Measurements from ENCODE around the gene SRBD1. TPM values are rescaled to one million over a fixed set of nuclear protein-coding genes. Genes with fewer than 3 reads are reported as not detected.
"Not testable (repeated sequence)": the region's sequence is repeated elsewhere in the genome, so short reads cannot be mapped to it uniquely, and the experiment has no call there.

SRBD1 gene
- total RNA-seq, 1 donor, result 22.1 TPM

DNA sequence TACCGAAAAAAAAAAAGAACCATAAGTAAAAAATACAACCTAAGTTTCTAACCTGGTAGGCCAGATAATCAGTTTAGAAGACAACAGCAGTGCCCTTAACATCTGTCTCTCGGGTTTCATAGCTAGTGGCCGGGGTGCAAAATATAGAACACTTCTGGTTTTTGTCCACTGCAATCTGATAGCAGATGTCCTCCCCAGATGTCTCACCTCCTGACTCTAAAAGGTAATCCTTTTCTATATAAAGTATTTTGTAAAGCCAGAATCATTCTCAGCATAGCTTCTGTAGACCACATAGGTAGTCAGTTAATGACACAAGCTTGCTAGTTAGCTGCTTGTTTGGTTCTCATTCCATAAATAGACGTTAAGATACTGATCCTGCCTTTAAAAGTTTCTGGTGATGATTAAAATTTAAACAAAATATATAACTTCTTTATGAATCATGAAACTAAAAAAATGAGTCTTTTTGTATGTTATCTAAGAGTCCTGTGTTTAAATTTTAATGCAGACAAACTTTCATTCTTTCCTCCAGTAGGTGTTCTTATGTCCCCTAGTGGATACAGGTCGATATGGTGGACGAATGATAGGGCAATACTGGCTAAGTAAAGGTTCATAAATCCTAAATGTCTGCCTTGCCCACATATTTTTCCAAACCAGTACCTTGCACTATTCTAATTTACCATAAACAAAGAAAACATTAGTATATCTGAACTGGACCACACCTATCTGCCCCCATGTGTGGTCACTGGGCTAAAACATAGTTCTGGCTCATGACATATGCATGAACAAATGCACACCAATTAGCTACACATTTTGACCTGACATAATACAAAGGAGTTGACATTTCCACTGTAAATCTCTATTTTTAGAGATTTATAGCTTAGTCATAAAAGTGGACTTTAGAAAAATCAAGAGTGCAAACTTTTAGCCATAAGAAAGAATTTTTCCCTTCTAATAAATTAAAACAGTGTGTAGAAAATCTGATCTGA, 171.0 kb downstream of the SRBD1 start:
- no peak for DNase-seq (ENCODE audit: low read depth in 2 of 3, low spot score in 2 of 3)

DNA sequence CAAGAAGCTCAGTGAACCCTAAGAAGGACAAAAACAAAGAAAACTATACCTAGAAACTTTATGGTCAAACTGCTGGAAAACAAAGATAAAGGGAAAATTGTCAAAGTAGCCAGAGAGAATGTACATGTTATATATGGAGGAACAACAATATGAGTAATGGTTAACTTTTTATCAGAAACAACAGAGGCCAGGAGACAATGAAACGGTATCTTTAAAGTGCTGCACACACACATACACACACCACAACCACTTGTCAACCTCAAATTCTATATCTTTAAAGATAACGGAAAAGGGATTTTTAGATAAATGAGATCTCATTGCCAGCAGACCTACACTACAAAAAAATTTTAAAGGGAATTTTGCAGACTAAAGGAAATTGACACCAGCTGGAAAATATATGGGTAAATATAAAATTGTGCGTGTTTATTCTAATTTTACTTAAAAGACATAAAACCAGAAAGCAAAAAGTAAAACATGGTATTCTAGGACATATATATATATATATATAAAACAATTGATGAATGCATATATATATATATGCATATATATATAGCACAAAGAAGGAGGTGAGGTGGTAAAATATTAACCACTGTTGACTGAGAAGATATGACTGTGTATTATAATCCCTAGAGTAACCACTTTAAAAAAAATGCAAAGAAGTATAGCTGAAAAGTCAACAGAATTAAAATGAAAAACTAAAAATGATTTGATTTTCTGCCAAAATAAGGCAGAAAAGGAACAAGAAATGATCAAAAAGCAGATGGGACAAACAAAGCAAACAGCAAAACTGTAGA, 172.0 kb downstream of the SRBD1 start:
- no peak for DNase-seq (ENCODE audit: low read depth in 2 of 3, low spot score in 2 of 3)

DNA sequence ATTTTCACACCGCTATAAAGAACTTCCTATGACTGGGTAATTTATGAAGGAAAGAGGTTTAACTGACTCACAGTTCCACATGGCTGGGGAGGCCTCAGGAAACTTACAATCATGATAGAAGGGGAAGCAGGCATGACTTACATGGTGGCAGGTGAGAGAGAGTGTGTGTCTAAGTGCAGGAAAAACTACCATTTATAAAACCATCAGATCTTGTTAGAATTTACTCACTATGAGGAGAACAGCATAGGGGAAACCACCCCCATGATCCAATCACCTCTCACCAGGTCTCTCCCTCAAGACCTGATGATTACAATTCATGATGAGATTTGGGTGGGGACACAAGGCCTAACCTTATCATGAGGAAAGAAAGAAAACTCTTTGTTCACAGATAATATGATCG, 174.6 kb downstream of the SRBD1 start:
- no peak for DNase-seq (ENCODE audit: low read depth in 2 of 3, low spot score in 2 of 3)

DNA sequence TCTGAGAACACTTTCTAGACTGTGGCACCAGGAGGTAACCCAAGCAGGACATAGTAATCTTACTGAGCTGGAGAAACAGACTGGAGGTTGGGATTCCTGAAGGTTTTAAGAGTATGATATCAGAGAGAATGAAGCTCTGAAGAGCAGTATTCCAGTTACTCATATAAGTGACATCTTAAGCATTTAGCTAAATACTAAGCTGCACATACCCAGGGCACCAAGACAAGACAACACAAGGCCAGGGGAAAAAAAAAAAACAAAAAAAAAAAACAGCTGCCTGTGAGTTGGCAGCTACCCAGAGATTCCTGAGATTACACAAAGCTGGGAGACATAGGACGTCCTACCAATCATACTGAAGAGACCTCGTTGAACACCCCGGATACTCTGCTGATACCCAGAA, 175.8 kb downstream of the SRBD1 start:
- DNase-seq (ENCODE audit: low read depth in 2 of 3, low spot score in 2 of 3), result no peak

DNA sequence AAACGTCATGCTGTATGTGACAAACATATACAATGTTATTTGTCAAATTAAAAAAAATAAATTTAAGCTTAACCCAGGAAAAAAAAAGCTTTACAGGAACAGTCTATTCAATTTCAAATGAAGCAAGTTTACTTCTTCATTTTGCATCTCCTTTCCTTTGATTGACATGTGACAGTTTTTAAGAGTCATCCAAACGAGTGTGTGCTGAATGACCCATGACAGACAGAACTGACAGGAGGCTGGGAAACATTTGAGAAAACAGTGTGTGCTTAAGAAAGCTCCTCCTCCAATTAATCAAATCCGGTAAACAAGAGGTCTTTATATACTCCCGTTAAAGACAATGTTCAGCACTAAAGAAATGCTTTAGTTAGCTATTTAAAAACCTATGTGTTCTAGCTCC, 177.7 kb downstream of the SRBD1 start:
- DNase-seq (ENCODE audit: low read depth in 2 of 3, low spot score in 2 of 3), result no peak

DNA sequence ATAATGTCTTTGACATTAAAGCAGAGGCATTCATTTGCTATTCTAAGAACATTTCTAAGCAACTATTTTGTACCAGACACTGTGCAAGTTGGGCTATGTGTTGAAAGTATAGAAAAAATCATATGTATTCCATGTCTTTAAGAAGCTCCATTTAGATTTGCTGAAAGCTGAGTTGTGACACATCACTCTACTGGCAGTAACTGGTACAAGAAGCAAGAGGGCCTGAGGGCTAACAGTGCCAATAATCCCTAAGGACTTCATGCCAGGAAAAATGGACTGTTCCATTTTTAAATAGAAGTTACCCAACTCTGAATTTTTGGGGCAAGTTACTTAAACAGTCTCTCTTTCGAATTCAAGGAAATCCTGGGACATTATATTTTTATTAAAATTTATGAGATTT, 178.7 kb downstream of the SRBD1 start:
- DNase-seq (ENCODE audit: low read depth in 2 of 3, low spot score in 2 of 3), result no peak

DNA sequence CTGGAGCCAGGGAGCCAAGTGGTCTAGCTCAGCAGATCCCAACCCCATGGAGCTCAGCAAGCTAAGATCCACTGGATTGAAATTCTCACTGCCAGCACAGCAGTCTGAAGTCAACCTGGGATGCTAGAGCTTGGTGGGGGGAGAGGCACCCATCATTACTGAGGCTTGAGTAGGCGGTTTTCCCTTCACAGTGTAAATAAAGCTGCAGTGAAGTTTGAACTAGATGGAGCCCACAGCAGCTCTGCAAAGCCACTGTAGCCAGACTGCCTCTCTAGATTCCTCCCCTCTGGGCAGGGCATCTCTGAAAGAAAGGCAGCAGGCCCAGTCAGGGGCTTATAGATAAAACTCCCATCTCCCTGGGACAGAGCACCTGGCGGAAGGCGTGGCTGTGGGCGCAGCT, 185.0 kb downstream of the SRBD1 start:
- DNase-seq (ENCODE audit: low read depth in 2 of 3, low spot score in 2 of 3), result not testable (repeated sequence)

DNA sequence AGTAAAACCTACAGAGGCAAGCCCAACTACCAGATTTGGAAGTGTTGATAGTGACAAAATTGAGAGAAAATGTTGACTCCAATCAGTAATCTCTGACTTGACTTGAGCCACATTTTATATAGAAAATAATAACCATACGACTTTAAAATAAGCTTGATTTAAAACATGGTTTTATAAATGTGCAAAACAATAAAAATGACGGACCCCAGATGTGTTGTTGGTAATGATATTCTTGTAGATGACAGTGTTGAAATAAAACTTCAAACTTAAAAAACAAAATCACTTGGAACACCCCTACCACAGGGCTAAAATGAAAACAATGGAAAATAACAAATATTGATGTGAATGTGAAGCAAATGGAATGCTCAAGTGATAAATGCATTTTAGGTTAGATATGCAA, 188.1 kb downstream of the SRBD1 start:
- DNase-seq (ENCODE audit: low read depth in 2 of 3, low spot score in 2 of 3), result no peak

DNA sequence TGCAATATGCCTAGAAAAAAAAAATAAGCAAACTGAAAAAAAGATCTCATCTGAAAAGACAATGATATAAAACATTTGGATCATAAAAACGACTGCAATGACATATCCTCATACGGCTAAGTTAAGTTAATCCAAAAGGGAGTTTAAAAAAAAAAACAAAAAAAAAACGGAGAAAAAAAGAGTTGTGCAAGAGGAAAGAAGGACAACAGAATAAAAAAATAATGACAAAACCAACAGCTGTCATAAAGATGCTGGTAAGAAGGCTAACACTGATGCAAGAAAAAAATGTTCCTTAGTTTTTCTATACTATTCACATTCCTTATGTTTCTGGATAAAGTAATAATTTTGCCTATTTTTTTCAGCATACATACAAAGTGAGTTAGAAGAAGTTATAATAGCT, 192.5 kb downstream of the SRBD1 start:
- no peak for DNase-seq (ENCODE audit: low read depth in 2 of 3, low spot score in 2 of 3)

DNA sequence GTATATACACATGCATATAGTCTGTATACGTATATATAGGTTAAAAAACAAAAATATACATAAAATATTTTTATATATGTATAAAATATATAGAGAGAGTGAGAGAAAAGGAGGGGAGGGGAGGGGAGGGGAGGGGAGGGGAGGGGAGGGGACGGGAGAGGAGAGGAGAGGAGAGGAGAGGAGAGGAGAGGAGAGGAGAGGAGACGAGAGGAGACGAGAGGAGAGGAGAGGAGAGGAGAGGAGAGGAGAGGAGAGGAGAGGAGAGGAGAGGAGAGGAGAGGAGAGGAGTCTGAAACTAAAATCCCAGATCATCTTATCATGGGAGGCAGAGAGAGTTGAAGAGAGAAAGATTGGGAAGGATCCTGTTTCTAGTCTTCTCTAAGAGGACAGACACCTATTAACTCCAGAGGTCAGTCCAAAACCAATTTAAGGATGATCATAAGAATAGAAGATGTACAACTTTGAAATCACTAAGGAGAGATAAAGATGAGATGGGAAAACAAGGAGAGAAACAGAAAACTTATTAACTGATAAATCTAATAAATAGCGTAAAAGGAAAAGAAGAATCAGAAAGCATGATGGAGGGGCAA, 195.4 kb downstream of the SRBD1 start:
- no peak for DNase-seq (ENCODE audit: low read depth in 2 of 3, low spot score in 2 of 3)

DNA sequence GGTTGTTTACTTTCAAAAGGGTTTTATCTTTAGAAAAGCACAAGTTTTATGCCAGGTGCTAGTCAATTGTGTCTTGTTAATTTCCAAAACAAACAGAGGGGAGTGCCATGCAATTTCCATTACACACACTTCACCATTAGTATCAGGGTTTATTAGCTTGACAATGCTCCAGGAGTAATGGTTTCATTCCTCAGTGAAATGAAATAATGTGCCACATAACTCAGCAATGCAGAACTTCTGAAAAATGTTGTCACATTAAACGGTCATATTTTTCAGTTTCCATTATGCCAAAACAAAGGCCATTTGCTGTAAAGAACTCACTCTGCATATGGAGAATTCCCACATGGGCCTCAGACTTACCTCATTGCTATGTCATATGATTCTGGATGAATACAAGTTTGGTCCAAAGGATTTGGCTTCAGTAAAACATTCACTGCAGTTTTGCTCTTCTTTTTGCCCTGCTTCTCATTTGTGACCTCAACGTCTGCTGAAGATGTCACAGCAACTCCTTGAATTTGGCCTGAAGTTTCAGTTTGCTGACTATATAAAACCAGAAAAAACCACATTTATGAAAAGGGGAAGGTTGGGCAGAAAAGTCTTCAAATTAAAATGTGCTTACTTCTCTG, 198.2 kb downstream of the SRBD1 start:
- DNase-seq (ENCODE audit: low read depth in 2 of 3, low spot score in 2 of 3), result no peak

DNA sequence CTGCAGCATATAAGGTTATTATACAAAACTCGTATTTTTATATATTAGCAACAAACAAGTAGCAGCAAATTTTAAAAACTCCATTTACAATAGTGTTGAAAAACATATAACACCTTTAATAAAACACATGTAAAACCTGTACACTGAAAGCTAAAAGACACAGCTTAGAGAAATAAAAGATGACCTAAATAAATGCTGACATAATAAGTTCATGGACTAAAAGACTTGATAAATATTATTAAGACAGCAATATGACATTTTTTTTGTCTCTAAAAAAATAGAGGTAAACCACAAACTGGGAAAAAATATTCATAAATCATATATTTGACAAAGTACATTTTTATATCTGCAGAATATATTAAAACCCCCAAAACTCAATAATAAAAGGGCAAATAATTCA, 201.4 kb downstream of the SRBD1 start:
- no peak for DNase-seq (ENCODE audit: low read depth in 2 of 3, low spot score in 2 of 3)

DNA sequence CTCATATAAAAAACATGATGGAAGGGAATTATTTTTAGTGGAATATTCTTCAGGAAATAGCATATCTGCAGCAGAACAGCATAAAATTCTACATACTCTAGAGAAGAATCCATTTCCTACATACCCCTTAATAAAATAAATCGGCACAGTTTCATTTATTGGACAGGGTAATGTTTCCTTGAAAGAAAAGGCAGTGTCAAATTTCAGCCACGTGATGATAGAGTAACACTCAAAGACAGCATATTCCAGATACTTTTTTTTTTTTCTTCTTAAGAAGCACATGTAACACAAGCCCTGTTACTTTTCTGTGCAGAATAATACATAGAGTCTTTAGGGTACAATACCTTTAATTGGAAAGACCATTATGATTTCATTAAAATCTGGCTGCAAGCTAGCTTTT, 204.4 kb downstream of the SRBD1 start:
- no peak for DNase-seq (ENCODE audit: low read depth in 2 of 3, low spot score in 2 of 3)

DNA sequence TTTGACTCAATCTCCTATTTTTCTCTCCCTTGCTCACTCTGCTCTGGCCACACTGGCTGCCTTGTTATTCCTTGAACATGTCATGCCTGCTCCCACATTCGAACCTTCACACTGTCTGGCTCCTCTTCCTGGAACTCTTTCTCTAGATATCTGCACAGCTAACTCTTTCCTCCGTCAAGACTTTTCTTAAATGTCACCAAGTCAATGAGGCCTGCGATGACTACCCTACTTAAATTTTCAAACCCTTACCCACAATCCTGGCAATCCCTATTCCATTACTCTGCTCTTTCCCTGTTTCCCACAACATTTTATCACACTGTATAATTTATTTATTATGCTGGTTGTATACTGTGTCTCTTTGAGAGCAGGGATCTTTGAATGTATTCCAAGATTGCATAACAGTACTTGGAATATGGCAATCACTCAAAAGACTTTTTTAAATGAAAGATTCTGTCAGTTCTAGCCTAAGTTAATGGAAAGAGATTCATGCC, 206.2 kb downstream of the SRBD1 start:
- DNase-seq (ENCODE audit: low read depth in 2 of 3, low spot score in 2 of 3), result no peak

DNA sequence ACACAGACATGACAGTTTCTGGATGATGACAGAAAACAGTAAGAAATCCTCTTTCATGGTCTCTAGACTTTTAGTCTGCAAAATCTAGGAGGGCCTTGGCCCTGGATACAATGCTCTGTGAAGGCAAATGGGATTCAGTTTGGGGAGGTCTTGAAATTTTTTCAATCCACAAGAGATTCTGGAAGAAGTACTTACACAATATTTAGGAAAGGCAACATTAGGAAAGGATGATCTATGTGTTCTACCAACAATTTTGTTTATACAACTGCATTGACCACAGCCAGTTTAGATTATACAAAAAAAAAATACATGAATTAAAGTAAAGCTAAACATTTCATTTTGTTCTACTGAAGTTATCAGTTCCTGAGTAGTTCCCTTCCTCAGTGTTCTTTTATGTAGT, 208.0 kb downstream of the SRBD1 start:
- no peak for DNase-seq (ENCODE audit: low read depth in 2 of 3, low spot score in 2 of 3)

DNA sequence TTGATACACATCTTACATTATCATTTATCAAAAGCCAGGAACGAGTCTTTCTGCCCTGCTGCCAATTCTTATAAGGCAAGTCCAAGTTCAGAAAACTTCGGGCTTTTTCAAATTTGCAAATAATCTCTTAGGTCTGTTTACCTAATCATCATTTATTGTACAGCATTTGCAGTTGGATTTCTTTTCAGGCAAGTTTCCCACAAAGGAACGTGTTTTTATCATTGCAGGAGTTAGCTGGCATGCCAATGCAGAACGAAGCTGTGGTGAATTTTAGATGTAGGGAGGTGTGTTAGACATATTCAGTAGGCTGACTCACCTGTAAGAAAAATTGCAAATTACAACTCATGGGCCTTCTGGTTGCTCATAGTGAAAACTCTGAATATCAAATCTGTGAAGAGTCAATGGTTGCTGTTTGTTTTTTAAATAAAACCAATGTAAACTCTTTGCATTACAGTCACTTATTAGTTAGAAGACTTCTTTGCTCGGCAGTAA, 209.6 kb downstream of the SRBD1 start:
- DNase-seq (ENCODE audit: low read depth in 2 of 3, low spot score in 2 of 3), result no peak

DNA sequence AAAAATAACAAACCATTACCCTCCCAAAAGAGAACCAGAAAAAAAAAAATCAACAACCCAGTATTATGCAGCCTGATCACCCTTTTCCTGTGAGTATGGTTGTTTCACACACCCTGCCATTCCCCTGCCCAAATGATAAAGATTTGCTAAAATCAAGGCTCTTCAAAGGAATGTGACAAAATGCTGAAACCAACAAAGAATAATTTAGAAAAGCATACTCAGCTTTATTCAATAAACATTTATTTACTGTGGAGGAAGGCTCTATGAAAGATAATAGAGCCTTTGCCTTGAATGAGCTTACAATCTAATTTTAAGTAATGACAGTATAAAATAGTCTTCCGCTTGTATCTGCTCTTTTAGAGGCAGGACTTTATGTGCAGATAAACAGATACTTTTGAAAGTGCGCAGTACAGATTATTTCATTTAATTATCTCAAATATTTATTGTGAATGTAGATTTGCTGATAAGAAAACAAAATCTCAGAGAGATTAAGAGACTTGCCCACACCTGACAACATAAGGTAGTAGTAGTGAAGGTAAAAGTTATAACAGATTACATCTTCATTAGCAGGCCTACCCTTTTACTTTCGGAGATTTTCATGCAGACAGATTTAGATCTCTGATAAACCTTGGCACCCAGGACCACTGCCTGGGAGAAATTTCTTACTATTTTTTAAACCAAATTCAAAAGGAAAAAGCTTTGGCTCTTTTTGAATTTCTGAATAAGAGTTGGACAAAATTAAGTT, 211.9 kb downstream of the SRBD1 start:
- no peak for DNase-seq (ENCODE audit: low read depth in 2 of 3, low spot score in 2 of 3)

DNA sequence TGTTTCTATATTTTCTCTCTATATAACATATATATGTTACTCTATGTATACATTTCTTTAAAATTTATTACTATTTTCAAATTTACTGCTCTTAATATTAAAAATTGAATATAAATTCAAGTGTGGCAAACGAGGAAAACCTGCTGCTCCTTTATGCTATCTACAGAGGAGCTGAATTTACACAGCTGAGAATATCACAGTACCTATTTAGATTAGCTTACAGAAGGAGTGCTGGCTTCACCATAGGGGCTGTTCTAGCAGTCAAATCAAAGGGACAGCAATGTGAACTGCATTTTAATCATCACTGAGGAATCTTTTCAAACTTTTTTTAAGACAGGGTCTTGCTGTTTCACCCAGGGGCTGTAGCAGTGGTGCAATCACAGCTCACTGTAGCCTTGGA, 213.8 kb downstream of the SRBD1 start:
- no peak for DNase-seq (ENCODE audit: low read depth in 2 of 3, low spot score in 2 of 3)

DNA sequence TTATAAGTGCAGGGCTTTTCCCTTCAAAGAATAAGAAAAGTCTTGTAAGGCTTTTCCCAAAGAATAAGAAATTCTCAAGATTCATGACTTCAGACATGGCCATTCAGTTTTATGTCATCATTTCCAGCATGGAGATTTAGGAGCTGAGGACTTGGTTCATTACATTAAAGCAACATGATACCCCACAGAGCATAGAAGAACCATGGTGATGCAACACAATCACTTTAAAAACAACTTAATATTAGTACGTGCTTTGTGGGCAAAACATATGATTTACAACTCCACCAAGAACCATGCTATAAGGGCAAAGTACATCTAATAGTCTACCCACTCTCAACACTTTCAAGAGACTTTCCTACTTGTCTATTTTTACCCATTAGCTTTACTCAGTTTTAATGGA, 214.4 kb downstream of the SRBD1 start:
- no peak for DNase-seq (ENCODE audit: low read depth in 2 of 3, low spot score in 2 of 3)

DNA sequence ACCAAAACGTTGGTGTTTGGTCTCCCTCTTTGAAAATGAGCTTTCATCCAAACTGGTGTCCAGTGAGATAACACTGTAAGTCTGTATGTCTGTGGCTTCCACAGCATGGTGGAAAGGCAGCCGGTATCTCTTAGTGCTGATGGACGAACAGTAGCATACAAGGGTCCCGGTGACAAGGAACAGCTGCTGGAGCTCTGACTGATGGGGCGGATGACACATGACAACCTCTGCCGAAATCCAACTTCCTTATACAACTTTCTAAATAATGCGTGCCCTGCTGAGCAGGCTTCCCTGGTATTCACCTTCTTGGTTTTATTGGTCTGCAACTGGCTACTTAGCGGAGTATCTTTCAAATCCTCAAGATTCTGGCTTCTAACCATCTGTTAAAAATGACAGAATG, 216.2 kb downstream of the SRBD1 start:
- no peak for DNase-seq (ENCODE audit: low read depth in 2 of 3, low spot score in 2 of 3)

Data from hematopoietic multipotent progenitor cell (in vitro differentiated cells).